ENCODE data around the gene PTPRG. TPM values are rescaled to one million over a fixed set of nuclear protein-coding genes. Genes with fewer than 3 reads are reported as not detected.

PTPRG gene
- total RNA-seq, 2 donors from 2014 or later: 26.0 to 26.3 TPM

DNA sequence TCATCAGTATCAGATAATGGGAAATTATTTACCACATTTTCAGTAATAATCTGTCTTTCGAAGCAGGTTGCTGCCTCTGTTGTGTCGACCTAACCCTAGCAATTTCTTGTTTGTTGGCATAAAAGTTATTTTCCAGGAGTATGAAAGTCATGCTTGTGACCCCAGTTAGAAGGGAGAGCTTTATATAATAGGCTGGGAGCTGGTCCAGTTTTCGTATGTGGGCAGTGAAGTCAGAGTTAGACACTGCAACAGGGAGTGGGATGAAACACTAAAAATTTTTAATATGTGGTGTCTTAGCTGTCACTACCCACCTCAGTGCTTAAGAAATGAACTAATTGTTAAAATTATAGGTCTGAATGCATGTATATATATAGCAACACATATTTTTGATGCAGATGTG is 463.5 kb downstream of the PTPRG start:
- H3K9me3 ChIP-seq: no peaks in the 10 kb centered on the region
- intact Hi-C loops (cut with DNase I): no loop called here
- H3K36me3 ChIP-seq: no peaks in the 10 kb centered on the region
- no peaks in the 10 kb centered on the region for H3K4me1 ChIP-seq
- TF ChIP-seq, protein P1, sequence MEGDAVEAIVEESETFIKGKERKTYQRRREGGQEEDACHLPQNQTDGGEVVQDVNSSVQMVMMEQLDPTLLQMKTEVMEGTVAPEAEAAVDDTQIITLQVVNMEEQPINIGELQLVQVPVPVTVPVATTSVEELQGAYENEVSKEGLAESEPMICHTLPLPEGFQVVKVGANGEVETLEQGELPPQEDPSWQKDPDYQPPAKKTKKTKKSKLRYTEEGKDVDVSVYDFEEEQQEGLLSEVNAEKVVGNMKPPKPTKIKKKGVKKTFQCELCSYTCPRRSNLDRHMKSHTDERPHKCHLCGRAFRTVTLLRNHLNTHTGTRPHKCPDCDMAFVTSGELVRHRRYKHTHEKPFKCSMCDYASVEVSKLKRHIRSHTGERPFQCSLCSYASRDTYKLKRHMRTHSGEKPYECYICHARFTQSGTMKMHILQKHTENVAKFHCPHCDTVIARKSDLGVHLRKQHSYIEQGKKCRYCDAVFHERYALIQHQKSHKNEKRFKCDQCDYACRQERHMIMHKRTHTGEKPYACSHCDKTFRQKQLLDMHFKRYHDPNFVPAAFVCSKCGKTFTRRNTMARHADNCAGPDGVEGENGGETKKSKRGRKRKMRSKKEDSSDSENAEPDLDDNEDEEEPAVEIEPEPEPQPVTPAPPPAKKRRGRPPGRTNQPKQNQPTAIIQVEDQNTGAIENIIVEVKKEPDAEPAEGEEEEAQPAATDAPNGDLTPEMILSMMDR (IDR thresholded peaks at IDR 0.05): no peak
- no peak overlapping the region for H3K9ac ChIP-seq (ENCODE audit: low read depth in 2 of 2, low read length in 2 of 2)
- no peak overlapping the region for H3K4me3 ChIP-seq
- no peak for DNase-seq
- no peaks in the 10 kb centered on the region for H3K27me3 ChIP-seq
- no peak overlapping the region for H3K27ac ChIP-seq

- no peaks in the 10 kb centered on the region for H3K36me3 ChIP-seq
- no peaks in the 10 kb centered on the region for H3K27me3 ChIP-seq
- no peak overlapping the region for H3K4me3 ChIP-seq
- no peak for DNase-seq
- no peak overlapping the region for H3K9ac ChIP-seq (ENCODE audit: low read depth in 2 of 2, low read length in 2 of 2)
- intact Hi-C loops (cut with DNase I): no loop called here
- no peaks in the 10 kb centered on the region for H3K9me3 ChIP-seq
- H3K27ac ChIP-seq: no peak overlapping the region
- TF ChIP-seq, protein P1 (IDR thresholded peaks at IDR 0.05): no peak
- no peaks in the 10 kb centered on the region for H3K4me1 ChIP-seq
Observed at GRCh38 chr3:62025913-62026312, 464.5 kb downstream of the PTPRG start.

DNA sequence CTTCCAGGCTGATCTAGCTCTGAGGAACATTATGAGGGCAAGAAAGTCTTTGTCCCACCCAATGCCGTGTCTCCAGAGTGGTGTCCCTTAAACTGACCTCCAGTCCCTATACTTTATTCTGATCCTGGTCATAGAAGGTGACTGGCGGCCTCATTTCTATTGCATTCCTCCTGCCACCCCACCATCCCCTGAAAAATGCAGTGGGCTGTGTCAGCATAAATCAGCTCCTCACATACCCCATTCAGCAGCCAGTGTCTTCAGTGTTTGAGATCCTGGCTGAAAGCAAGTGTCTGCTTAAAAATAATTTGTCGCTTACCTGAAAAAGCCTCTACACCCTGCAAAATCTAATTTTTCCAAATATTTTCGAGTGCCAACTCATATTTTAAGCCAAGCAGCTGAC is 465.9 kb downstream of the PTPRG start:
- TF ChIP-seq, protein P1 (IDR thresholded peaks at IDR 0.05): no peak
- intact Hi-C loops (cut with DNase I): no loop called here
- no peaks in the 10 kb centered on the region for H3K9me3 ChIP-seq
- no peaks in the 10 kb centered on the region for H3K36me3 ChIP-seq
- DNase-seq: no peak
- no peaks in the 10 kb centered on the region for H3K4me1 ChIP-seq
- no peak overlapping the region for H3K9ac ChIP-seq (ENCODE audit: low read depth in 2 of 2, low read length in 2 of 2)
- no peaks in the 10 kb centered on the region for H3K27me3 ChIP-seq
- no peak overlapping the region for H3K27ac ChIP-seq
- no peak overlapping the region for H3K4me3 ChIP-seq

DNA sequence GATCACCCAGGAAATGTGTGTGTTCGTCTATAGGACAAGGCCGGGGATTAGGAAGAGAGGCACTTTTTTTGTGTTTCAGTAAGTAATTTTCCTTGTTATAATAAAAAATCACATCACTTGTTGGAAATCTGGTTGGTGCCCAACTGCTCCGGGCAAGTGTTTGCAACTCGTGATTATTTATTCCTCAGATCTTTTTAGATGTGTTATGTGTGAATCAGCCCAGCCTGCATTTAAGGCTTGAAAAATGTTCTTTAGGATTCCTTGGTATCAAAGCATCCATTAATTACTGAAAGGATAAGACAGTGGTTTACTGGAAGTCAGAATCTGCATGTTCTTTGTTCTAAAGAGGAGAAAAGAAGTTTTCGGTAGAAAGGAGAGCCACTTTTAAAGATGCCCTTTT is 466.4 kb downstream of the PTPRG start:
- H3K9ac ChIP-seq (ENCODE audit: low read depth in 2 of 2, low read length in 2 of 2): no peak overlapping the region
- no peak overlapping the region for H3K4me3 ChIP-seq
- TF ChIP-seq, protein P1 (IDR thresholded peaks at IDR 0.05): no peak

GRCh38 chr3:62028236-62028635 is 466.9 kb downstream of the PTPRG start:
- H3K27ac ChIP-seq: no peak overlapping the region
- intact Hi-C loops (cut with DNase I): no loop called here
- TF ChIP-seq, protein P1 (IDR thresholded peaks at IDR 0.05): no peak
- H3K27me3 ChIP-seq: no peaks in the 10 kb centered on the region
- no peaks in the 10 kb centered on the region for H3K9me3 ChIP-seq
- H3K4me1 ChIP-seq: no peaks in the 10 kb centered on the region
- DNase-seq: no peak
- no peak overlapping the region for H3K4me3 ChIP-seq
- H3K36me3 ChIP-seq: no peaks in the 10 kb centered on the region
- H3K9ac ChIP-seq (ENCODE audit: low read depth in 2 of 2, low read length in 2 of 2): no peak overlapping the region

More for the DNA sequence above, 466.4 kb downstream of the PTPRG start:
- Histone ChIP-seq H3K4me1 (no peaks in the 10 kb centered on the region), H3K36me3 (no peaks in the 10 kb centered on the region), H3K9me3 (no peaks in the 10 kb centered on the region), H3K27me3 (no peaks in the 10 kb centered on the region), H3K27ac (no peak overlapping the region)
- intact Hi-C loops (cut with DNase I): no loop called here
- no peak for DNase-seq

GRCh38 chr3:62032738-62033137 is 471.4 kb downstream of the PTPRG start:
- Histone ChIP-seq H3K36me3 (no peaks in the 10 kb centered on the region), H3K4me1 (no peaks in the 10 kb centered on the region), H3K9ac (ENCODE audit: low read depth in 2 of 2, low read length in 2 of 2) (no peak overlapping the region), H3K27me3 (no peaks in the 10 kb centered on the region), H3K9me3 (no peaks in the 10 kb centered on the region), H3K27ac (no peak overlapping the region), H3K4me3 (no peak overlapping the region)
- TF ChIP-seq, protein P1 (IDR thresholded peaks at IDR 0.05): no peak
- intact Hi-C loops (cut with DNase I): no loop called here
- no peak for DNase-seq
